Kidney (tissue), 14 donors: Measurements from ENCODE around the gene CLTCL1. TPM values are rescaled to one million over a fixed set of nuclear protein-coding genes. Genes with fewer than 3 reads are reported as not detected.
A peak's percentile ranks its signal among the peaks of the same experiment; 100 is the strongest.

ENCODE experiments used
- DNase-seq, 5 donors: peaks; one replicate each; pipeline ENCODE4 v3.0.0-alpha.2; 2013 to 2020
- FAIRE-seq: peaks from 2 replicates; lab custom pipeline; 2012; peaks lifted over from hg19 to GRCh38; lab: Jason Lieb, UNC
- H3K27ac ChIP-seq, 2 donors: one replicate each; pipeline ENCODE4 v1.7.0; 2013; ENCODE audit warnings: low read depth in 2 of 2, low read length in 2 of 2, inconsistent platforms in 1 of 2
- H3K27me3 ChIP-seq: one replicate; pipeline ENCODE4 v1.7.1; 2013; ENCODE audit warnings: low read length, inconsistent platforms; ENCODE audit not compliant: control insufficient read depth, insufficient read depth
- H3K36me3 ChIP-seq, 3 donors: one replicate each; pipeline versions ENCODE4 v1.7.0 to v1.7.1; 2013; ENCODE audit warnings: low read length in 3 of 3, control low read depth in 1 of 3, inconsistent platforms in 1 of 3; ENCODE audit not compliant: insufficient read depth in 3 of 3, control insufficient read depth in 2 of 3
- H3K4me1 ChIP-seq, 3 donors: one replicate each; pipeline versions ENCODE4 v1.7.0 to v1.7.1; 2013; ENCODE audit warnings: low read length in 3 of 3, inconsistent platforms in 1 of 3, low read depth in 1 of 3; ENCODE audit not compliant: control insufficient read depth in 2 of 3, insufficient read depth in 2 of 3
- H3K4me3 ChIP-seq, 3 donors: one replicate each; pipeline versions ENCODE4 v1.7.0 to v1.8.1; 2013; ENCODE audit warnings: low read length in 3 of 3, control low read depth in 1 of 3, inconsistent platforms in 1 of 3
- H3K9ac ChIP-seq, 3 donors: one replicate each; pipeline versions ENCODE4 v1.7.0 to v1.7.1; 2013; ENCODE audit warnings: low read length in 3 of 3, control low read depth in 1 of 3, inconsistent platforms in 1 of 3
- H3K9me3 ChIP-seq, 3 donors: one replicate each; pipeline versions ENCODE4 v1.7.0 to v1.7.1; 2013; ENCODE audit warnings: low read length in 3 of 3, control low read depth in 1 of 3, inconsistent platforms in 1 of 3; ENCODE audit not compliant: control insufficient read depth in 2 of 3, insufficient read depth in 1 of 3
- CTCF ChIP-seq: IDR thresholded peaks from 3 replicates; pipeline ENCODE4 v1.5.1; 2012; ENCODE audit warnings: mild to moderate bottlenecking, moderate library complexity, borderline replicate concordance; ENCODE audit not compliant: insufficient read depth; ENCODE audit errors: extremely low read depth
- intact Hi-C: fragments of 100-400 bp; cut with DNase I; formaldehyde crosslinking; loops from one replicate; pipeline ENCODE4 v1.11.1; 2022
- polyA plus RNA-seq: library from polyadenylated mRNA; stranded (reverse); fragments of 350-450 nt; fragmentation: Illumina TruSeq; extraction: RNeasy Lipid Tissue Mini Kit (QIAGEN cat#74804); gene quantifications from one replicate; pipeline ENCODE4 v1.2.3, GENCODE V29; 2014; ENCODE audit warnings: low read depth, low replicate concordance; ENCODE audit not compliant: insufficient read depth
- total RNA-seq: library from RNA; stranded (reverse); fragmentation: NEBNext Ultra II Directional; extraction: Animal tissue kit (Norgen Biotek cat#: 25700); gene quantifications from one replicate; pipeline ENCODE4 v1.2.1, GENCODE V29; 2021
- donor health status: control.
- donor health status: control.
- donor health status: control.
- donor health status: control.
- donor health status: control.
- donor health status: DM: yes; HTN: yes; CAD: no.
- donor health status: Normal renal cell carcinoma (clear cell type).

CLTCL1 gene
- total and polyA plus RNA-seq, 2 donors from 2014 or later: 4.0 to 6.3 TPM

- Histone ChIP-seq H3K27me3 (no peaks in the 10 kb centered on the region), H3K27ac (no peak overlapping the region), H3K9me3 (no peaks in the 10 kb centered on the region), H3K4me3 (no peak overlapping the region), H3K36me3 (peaks cover 0 to 3% (median 2%) of the 10 kb centered on the region in 3 donors), H3K4me1 (no peaks in the 10 kb centered on the region), H3K9ac (no peak overlapping the region)
- peak in 1 of 5 donors; percentile 19 for DNase-seq
- intact Hi-C loops: no loop called here
- TF ChIP-seq CTCF: no peak
- no peak for FAIRE-seq
Observed at GRCh38 chr22:19193879-19194278, 97.6 kb downstream of the CLTCL1 start.

- intact Hi-C loops: no loop called here
- H3K27ac ChIP-seq: no peak overlapping the region
Observed at GRCh38 chr22:19187716-19188563, 103.6 kb downstream of the CLTCL1 start.

GRCh38 chr22:19184276-19184997, 107.1 kb downstream of the CLTCL1 start:
- Histone ChIP-seq H3K4me3 (no peak overlapping the region), H3K27me3 (no peaks in the 10 kb centered on the region), H3K36me3 (peaks cover 0 to 10% (median 0%) of the 10 kb centered on the region in 3 donors), H3K9me3 (no peaks in the 10 kb centered on the region), H3K9ac (no peak overlapping the region), H3K4me1 (peaks cover 0 to 3% (median 0%) of the 10 kb centered on the region in 3 donors), H3K27ac (no peak overlapping the region)
- TF ChIP-seq CTCF: no peak
- DNase-seq: peak in 1 of 5 donors; percentile 60
- no peak for FAIRE-seq
- intact Hi-C loops: no loop called here

More at GRCh38 chr22:19187716-19188563, 103.6 kb downstream of the CLTCL1 start:
- Histone ChIP-seq H3K4me3 (no peak overlapping the region), H3K27me3 (no peaks in the 10 kb centered on the region), H3K36me3 (peaks cover 0 to 10% (median 0%) of the 10 kb centered on the region in 3 donors), H3K9me3 (no peaks in the 10 kb centered on the region), H3K4me1 (no peaks in the 10 kb centered on the region), H3K9ac (no peak overlapping the region)
- TF ChIP-seq CTCF: no peak
- DNase-seq (peak in 1 of 5 donors; percentile 37), FAIRE-seq (no peak)
